Pericardium fibroblast (primary cell): ENCODE results near the gene TMCO2. TPM values are rescaled to one million over a fixed set of nuclear protein-coding genes. Genes with fewer than 3 reads are reported as not detected.

Source experiments
- total RNA-seq: library from RNA; depleted of rRNA; stranded (reverse); fragments of >200 nt; gene quantifications from 2 replicates; pipeline ENCODE4 v1.2.3, GENCODE V29; 2015

The TMCO2 gene
- not detected in 2 replicates for total RNA-seq

DNA sequence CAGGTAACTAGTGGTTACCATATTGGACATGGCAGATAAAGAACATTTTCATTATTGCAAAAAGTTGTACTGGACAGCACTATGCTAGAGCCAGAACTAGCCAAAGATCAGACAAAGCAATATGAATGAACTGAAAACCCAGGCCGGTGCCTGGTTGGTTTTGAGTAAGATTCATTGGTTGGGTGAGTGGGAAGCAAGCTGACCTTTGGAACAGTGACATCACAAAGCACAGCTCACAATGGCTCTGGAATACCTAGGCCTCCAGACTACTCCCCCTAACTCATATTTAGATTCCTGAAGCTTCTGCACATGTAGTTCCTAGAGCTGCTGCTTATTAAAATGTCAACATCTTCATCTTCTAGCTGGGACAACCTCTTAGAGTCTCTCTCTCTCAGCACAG is at the start of gene TMCO2:
TMCO2 (plus strand) TSS at position 283 of the 400 bp plus-strand sequence; CDS start at position 340, 57 bp downstream.

DNA sequence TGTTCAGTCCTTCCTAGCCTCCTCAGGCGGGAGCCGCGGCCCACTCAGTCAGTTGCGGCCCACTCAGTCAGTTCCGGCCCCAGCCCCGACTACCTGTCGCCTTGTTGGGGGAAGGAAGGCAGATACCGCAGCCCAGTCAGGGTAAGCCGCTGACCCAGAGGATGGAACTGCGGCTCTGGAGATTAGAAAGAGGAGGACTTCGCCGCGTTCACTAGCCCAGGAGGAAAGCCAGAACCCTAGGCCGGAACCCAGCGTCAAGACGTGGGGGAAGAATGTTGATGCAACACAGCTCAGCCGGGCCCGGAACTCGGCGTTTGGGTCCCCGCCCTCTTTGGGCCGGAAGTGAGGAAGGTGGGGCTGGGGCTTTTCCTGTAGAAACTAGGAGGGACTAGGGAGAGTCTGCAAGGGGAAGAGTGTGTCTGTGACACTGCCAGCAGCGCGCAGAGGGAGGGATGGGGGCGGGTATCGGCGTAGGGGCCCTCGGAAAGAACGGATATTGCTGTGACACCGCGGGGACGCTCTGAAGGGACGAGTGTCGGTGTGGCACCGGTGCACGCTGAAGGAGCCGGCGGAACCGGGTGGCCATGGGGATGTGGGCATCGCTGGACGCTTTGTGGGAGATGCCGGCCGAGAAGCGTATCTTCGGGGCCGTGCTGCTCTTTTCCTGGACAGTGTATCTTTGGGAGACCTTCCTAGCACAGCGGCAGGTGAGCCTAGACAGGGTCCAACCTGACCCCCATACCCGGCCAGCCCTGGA is 10.1 kb downstream of the TMCO2 start, which contains the start of gene ZMPSTE24:
ZMPSTE24 (plus strand) TSS at position 549 of the 757 bp plus-strand sequence; CDS start at position 585, 36 bp downstream.

Other genes starting within 250 kb of the TMCO2 start
- gene CAP1, start 207.2 kb upstream of the TMCO2 start, total RNA-seq = 168 and 316 TPM in 2 replicates
- 29.7 and 32.1 TPM in 2 replicates for gene PPT1, start 150.7 kb upstream of the TMCO2 start, total RNA-seq
- gene RLF, start 86.5 kb upstream of the TMCO2 start, total RNA-seq = 8.3 and 10.6 TPM in 2 replicates
- gene ZMPSTE24, start 10.3 kb downstream of the TMCO2 start, total RNA-seq = 31.9 and 41.4 TPM in 2 replicates
- 2.2 and 4.2 TPM in 2 replicates for gene COL9A2, start 69.3 kb downstream of the TMCO2 start, total RNA-seq
- gene SMAP2, start 125.8 kb downstream of the TMCO2 start, total RNA-seq = 8.7 and 14.6 TPM in 2 replicates
- gene ZFP69B, start 202.5 kb downstream of the TMCO2 start, total RNA-seq = 1.6 and 4.7 TPM in 2 replicates
- gene ZFP69, start 229.4 kb downstream of the TMCO2 start, total RNA-seq = 2.1 and 2.5 TPM in 2 replicates